ENCODE results near the gene ACP7. TPM values are rescaled to one million over a fixed set of nuclear protein-coding genes. Genes with fewer than 3 reads are reported as not detected.

Gene ACP7
- total and polyA plus RNA-seq, 10 of the 15 experiments (the other 5 are each of a cell fraction or from before 2014, with no cell fraction given), result not detected

DNA sequence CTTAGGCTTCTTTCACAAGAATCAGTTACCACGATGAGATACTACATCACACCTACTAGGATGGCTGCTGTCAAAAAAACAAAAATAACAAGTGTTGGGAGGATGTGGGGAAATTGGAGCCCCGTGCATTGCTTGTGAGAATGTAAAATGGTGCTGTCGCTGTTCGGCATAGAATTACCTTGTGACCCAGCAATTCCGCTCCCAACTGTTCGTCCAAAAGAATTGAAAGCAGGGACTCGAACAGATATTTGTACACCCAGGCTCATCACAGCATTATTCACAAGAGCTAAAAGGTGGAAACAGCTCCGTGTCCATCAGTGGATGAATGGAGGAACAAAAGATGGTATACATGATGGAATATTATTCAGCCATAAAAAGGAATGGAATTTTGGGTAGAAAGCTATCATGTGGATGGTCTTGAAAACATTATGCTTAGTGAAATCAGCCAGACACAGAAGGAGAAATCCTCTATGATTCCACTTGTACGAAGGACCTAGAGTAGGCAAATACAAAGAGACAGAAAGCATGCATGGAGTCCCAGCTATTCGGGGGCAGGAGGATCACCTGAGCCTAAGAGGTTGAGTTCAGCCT is 64.9 kb downstream of the ACP7 start:
- H3K79me2 ChIP-seq (ENCODE audit: control insufficient read depth, insufficient read depth, low read length), result no peaks in the 10 kb centered on the region
- H3K4me1 ChIP-seq (ENCODE audit: control insufficient read depth, insufficient read depth, low read length), result 0 out of 2 replicates have a peak, but pooled peaks cover 4% of the 10 kb centered on the region
- intact Hi-C loops (cut with micrococcal nuclease; ENCODE audit: unreplicated experiment), result no loop called here
- WGBS (ENCODE audit: insufficient coverage, insufficient replicate concordance, low lambda C conversion rate, missing lambda C conversion rate), result 89% methylated on average over 10 of the region's 10 CpGs
- TF ChIP-seq, protein P1, sequence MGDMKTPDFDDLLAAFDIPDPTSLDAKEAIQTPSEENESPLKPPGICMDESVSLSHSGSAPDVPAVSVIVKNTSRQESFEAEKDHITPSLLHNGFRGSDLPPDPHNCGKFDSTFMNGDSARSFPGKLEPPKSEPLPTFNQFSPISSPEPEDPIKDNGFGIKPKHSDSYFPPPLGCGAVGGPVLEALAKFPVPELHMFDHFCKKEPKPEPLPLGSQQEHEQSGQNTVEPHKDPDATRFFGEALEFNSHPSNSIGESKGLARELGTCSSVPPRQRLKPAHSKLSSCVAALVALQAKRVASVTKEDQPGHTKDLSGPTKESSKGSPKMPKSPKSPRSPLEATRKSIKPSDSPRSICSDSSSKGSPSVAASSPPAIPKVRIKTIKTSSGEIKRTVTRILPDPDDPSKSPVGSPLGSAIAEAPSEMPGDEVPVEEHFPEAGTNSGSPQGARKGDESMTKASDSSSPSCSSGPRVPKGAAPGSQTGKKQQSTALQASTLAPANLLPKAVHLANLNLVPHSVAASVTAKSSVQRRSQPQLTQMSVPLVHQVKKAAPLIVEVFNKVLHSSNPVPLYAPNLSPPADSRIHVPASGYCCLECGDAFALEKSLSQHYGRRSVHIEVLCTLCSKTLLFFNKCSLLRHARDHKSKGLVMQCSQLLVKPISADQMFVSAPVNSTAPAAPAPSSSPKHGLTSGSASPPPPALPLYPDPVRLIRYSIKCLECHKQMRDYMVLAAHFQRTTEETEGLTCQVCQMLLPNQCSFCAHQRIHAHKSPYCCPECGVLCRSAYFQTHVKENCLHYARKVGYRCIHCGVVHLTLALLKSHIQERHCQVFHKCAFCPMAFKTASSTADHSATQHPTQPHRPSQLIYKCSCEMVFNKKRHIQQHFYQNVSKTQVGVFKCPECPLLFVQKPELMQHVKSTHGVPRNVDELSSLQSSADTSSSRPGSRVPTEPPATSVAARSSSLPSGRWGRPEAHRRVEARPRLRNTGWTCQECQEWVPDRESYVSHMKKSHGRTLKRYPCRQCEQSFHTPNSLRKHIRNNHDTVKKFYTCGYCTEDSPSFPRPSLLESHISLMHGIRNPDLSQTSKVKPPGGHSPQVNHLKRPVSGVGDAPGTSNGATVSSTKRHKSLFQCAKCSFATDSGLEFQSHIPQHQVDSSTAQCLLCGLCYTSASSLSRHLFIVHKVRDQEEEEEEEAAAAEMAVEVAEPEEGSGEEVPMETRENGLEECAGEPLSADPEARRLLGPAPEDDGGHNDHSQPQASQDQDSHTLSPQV (IDR thresholded peaks at IDR 0.05), result no peak
- no peak for TF ChIP-seq CHD4 (IDR thresholded peaks at IDR 0.05)
- no peak for TF ChIP-seq KLF5 (IDR thresholded peaks at IDR 0.05; ENCODE audit: partially characterized antibody)
- TF ChIP-seq SPI1 (IDR thresholded peaks at IDR 0.05; ENCODE audit: borderline replicate concordance, insufficient read depth, low read depth, low read length), result no peak
- TF ChIP-seq SMC3 (IDR thresholded peaks at IDR 0.05; ENCODE audit: borderline replicate concordance, low read length), result no peak
- TF ChIP-seq EZH2 (IDR thresholded peaks at IDR 0.05; ENCODE audit: borderline replicate concordance, control insufficient read depth, low read depth, low read length), result no peak
- TF ChIP-seq GATAD2B (conservative IDR thresholded peaks at IDR 0.05; ENCODE audit: low read depth), result no peak
- peaks cover 0 to 4% of the 10 kb centered on the region in 2 experiments; a peak in 1 of 4 replicates for H3K36me3 ChIP-seq (ENCODE audit: control insufficient read depth in 2 of 2, insufficient read depth in 2 of 2, low read length in 1 of 2)
- H3K9ac ChIP-seq (ENCODE audit: control insufficient read depth, insufficient read depth, low read length), result no peak overlapping the region
- no peaks in the 10 kb centered on the region for H4K20me1 ChIP-seq (ENCODE audit: control insufficient read depth, insufficient read depth)
- POLR2A ChIA-PET, result no interaction called here
- RAD21 ChIA-PET (ENCODE audit: unreplicated experiment), result no interaction called here
- in situ Hi-C loops (cut with MboI), result no loop called here
- H3K9me3 ChIP-seq (replicated peaks; ENCODE audit: control insufficient read depth, insufficient read depth, low read length), result no peaks in the 10 kb centered on the region
- DNase-seq (ENCODE audit: low read depth, low spot score) (no peak), ATAC-seq (no peak), FAIRE-seq (no peak)
- no peak overlapping the region for H3K27ac ChIP-seq (ENCODE audit: control insufficient read depth, insufficient read depth)
- no TSS peak for BruUV-seq (replicated peaks)
- H3K4me3 ChIP-seq, result no peak overlapping the region
- H2AFZ ChIP-seq (ENCODE audit: control insufficient read depth, low read depth, low read length), result no peak overlapping the region
- SMC1A ChIA-PET (ENCODE audit: uncharacterized antibody, unreplicated experiment), result no interaction called here
- no peak overlapping the region for H3K4me2 ChIP-seq (ENCODE audit: control insufficient read depth, insufficient read depth)
- no peaks in the 10 kb centered on the region for H3K27me3 ChIP-seq (replicated peaks in 1 of 2; ENCODE audit: control insufficient read depth in 2 of 2, insufficient read depth in 2 of 2, low read length in 1 of 2)
- CTCF ChIA-PET, result interaction anchor here (1.8 kb wide), 1 partner anchor 26 kb away, joined by 5 read pairs; no protein-coding TSS in a partner anchor
